Liver (tissue), 9 donors: ENCODE measurements around the gene ZFAND2B. TPM values are rescaled to one million over a fixed set of nuclear protein-coding genes. Genes with fewer than 3 reads are reported as not detected.

Experiments used
- DNase-seq: peaks from one replicate; pipeline ENCODE4 v3.0.0-alpha.2; 2017; ENCODE audit warnings: low spot score
- H3K27ac ChIP-seq, 2 donors: one replicate each; pipeline ENCODE4 v1.7.0; 2013; ENCODE audit warnings: inconsistent platforms in 2 of 2, low read length in 2 of 2, control low read depth in 1 of 2, low read depth in 1 of 2, mild to moderate bottlenecking in 1 of 2
- H3K27me3 ChIP-seq, 4 donors: one replicate each; pipeline versions ENCODE4 v1.6.1 to v1.7.0; 2013; ENCODE audit warnings: low read length in 3 of 4, inconsistent platforms in 1 of 4, mild to moderate bottlenecking in 1 of 4, moderate library complexity in 1 of 4; ENCODE audit not compliant: control insufficient read depth in 4 of 4, insufficient read depth in 4 of 4
- H3K36me3 ChIP-seq, 4 donors: one replicate each; pipeline versions ENCODE4 v1.6.1 to v1.7.0; 2013; ENCODE audit warnings: low read length in 3 of 4, mild to moderate bottlenecking in 3 of 4, low read depth in 1 of 4, moderate library complexity in 1 of 4; ENCODE audit not compliant: control insufficient read depth in 4 of 4, insufficient read depth in 3 of 4
- H3K4me1 ChIP-seq, 4 donors: one replicate each; pipeline versions ENCODE4 v1.6.1 to v1.7.0; 2013; ENCODE audit warnings: low read length in 3 of 4, mild to moderate bottlenecking in 3 of 4, moderate library complexity in 1 of 4; ENCODE audit not compliant: control insufficient read depth in 4 of 4, insufficient read depth in 4 of 4
- H3K4me3 ChIP-seq, 3 donors: one replicate each; pipeline versions ENCODE4 v1.6.1 to v1.7.0; 2013; ENCODE audit warnings: low read length in 3 of 3, control low read depth in 1 of 3, low read depth in 1 of 3, mild to moderate bottlenecking in 1 of 3
- H3K9ac ChIP-seq, 2 donors: one replicate each; pipeline ENCODE4 v1.7.0; 2013; ENCODE audit warnings: low read length in 2 of 2, mild to moderate bottlenecking in 2 of 2, moderate library complexity in 2 of 2, control low read depth in 1 of 2, low read depth in 1 of 2
- H3K9me3 ChIP-seq, 4 donors: one replicate each; pipeline versions ENCODE4 v1.6.1 to v1.7.0; 2013; ENCODE audit warnings: low read length in 3 of 4; ENCODE audit not compliant: control insufficient read depth in 4 of 4
- ATF3 ChIP-seq: IDR thresholded peaks from 2 replicates; pipeline ENCODE4 v1.6.1; 2016; ENCODE audit warnings: antibody characterized with exemption
- CTCF ChIP-seq: fragments of 150-350 bp; IDR thresholded peaks from 2 replicates; pipeline ENCODE4 v1.5.1; 2017; ENCODE audit warnings: improper control_type of control experiment, low read depth, low read length; ENCODE audit not compliant: missing input control
- EGR1 ChIP-seq, 2 donors: IDR thresholded peaks; 2 replicates each; pipeline ENCODE4 v1.6.1; 2016 to 2018; ENCODE audit warnings: antibody characterized with exemption in 2 of 2, low read depth in 2 of 2
- FOXA1 ChIP-seq: IDR thresholded peaks from 2 replicates; pipeline ENCODE4 v1.6.1; 2016; ENCODE audit warnings: antibody characterized with exemption
- GABPA ChIP-seq, 2 donors: IDR thresholded peaks in 1 of 2; conservative IDR thresholded peaks in 1 of 2; 2 replicates each; pipeline ENCODE4 v1.6.1; 2016; ENCODE audit warnings: antibody characterized with exemption in 2 of 2, mild to moderate bottlenecking in 1 of 2, moderate library complexity in 1 of 2
- HNF4A ChIP-seq, 2 donors: conservative IDR thresholded peaks; 2 replicates each; pipeline ENCODE4 v1.6.1; 2016; ENCODE audit warnings: antibody characterized with exemption in 2 of 2, mild to moderate bottlenecking in 2 of 2
- HNF4G ChIP-seq: IDR thresholded peaks from 2 replicates; pipeline ENCODE4 v1.6.1; 2016; ENCODE audit warnings: antibody characterized with exemption
- JUND ChIP-seq, 2 donors: IDR thresholded peaks; 2 replicates each; pipeline ENCODE4 v1.6.1; 2016; ENCODE audit warnings: antibody characterized with exemption in 2 of 2
- MAX ChIP-seq: IDR thresholded peaks from 2 replicates; pipeline ENCODE4 v1.6.1; 2016; ENCODE audit warnings: antibody characterized with exemption
- NR2F2 ChIP-seq: IDR thresholded peaks from 2 replicates; pipeline ENCODE4 v1.6.1; 2016; ENCODE audit warnings: antibody characterized with exemption
- RAD21 ChIP-seq, 2 donors: IDR thresholded peaks; 2 replicates each; pipeline ENCODE4 v1.6.1; 2016; ENCODE audit warnings: antibody characterized with exemption in 2 of 2, mild to moderate bottlenecking in 2 of 2
- RXRA ChIP-seq, 2 donors: IDR thresholded peaks; 2 replicates each; pipeline ENCODE4 v1.6.1; 2017 to 2018; ENCODE audit warnings: antibody characterized with exemption in 2 of 2, mild to moderate bottlenecking in 1 of 2
- SP1 ChIP-seq: IDR thresholded peaks from 2 replicates; pipeline ENCODE4 v1.6.1; 2018; ENCODE audit warnings: antibody characterized with exemption, mild to moderate bottlenecking
- TAF1 ChIP-seq: conservative IDR thresholded peaks from 2 replicates; pipeline ENCODE4 v1.6.1; 2016; ENCODE audit warnings: antibody characterized with exemption, mild to moderate bottlenecking
- YY1 ChIP-seq: IDR thresholded peaks from 2 replicates; pipeline ENCODE4 v1.6.1; 2016; ENCODE audit warnings: antibody characterized with exemption, mild to moderate bottlenecking
- ZBTB33 ChIP-seq: IDR thresholded peaks from 2 replicates; pipeline ENCODE4 v1.6.1; 2016; ENCODE audit warnings: antibody characterized with exemption
- WGBS: extraction: QIAGEN DNeasy Blood & Tissue Kit; methylation state at CpG from one replicate; pipeline ENCODE4 v1.1.7; 2013; 5-methylcytosine and 5-hydroxymethylcytosine counted together
- polyA plus RNA-seq, 2 donors: library from polyadenylated mRNA; stranded (reverse) in 1 of 2; unstranded in 1 of 2; fragments of 200-250 nt in 1 of 2; fragments of >200 nt in 1 of 2; fragmentation: Nextera tagmentation in 1 of 2; extraction: Ambion mirVana in 1 of 2; gene quantifications; one replicate each; pipeline versions ENCODE4 v1.2.1 to v1.2.3, GENCODE V29; 2013 to 2015
- total RNA-seq, 2 donors: library from RNA; depleted of rRNA; stranded (reverse); fragments of >200 nt; gene quantifications; one replicate each; pipeline ENCODE4 v1.2.3, GENCODE V29; 2014
- donor health status: healthy.
- donor health status: healthy.
- donor health status: healthy.
- donor health status: healthy.
- donor health status: healthy.

Gene ZFAND2B
- total and polyA plus RNA-seq, 4 donors = 19.6 to 53.8 (median 25.8) TPM

- peak; percentile 76 for DNase-seq
- peak overlapping the region; percentile 63 to 77 (median 68) for H3K4me3 ChIP-seq
- peak overlapping the region; percentile 94 to 100 for H3K27ac ChIP-seq
- peaks cover 9 to 48% (median 42%) of the 10 kb centered on the region in 4 donors for H3K36me3 ChIP-seq
- H3K4me1 ChIP-seq = peaks cover 0 to 25% (median 22%) of the 10 kb centered on the region in 4 donors
- H3K9me3 ChIP-seq = no peaks in the 10 kb centered on the region
- peak overlapping the region; percentile 10 to 50 for H3K9ac ChIP-seq
- no peaks in the 10 kb centered on the region for H3K27me3 ChIP-seq
- 5% methylated on average over 45 of the region's 45 CpGs for WGBS
- TF ChIP-seq RXRA (IDR thresholded peaks at IDR 0.05) (no peak), TAF1 (no peak), HNF4A (conservative IDR thresholded peaks at IDR 0.05) (no peak), SP1 (no peak), ATF3 (no peak), EGR1 (IDR thresholded peaks at IDR 0.05; ENCODE audit: low read depth in 2 of 2) (no peak), JUND (IDR thresholded peaks at IDR 0.05) (no peak), NR2F2 (no peak), RAD21 (IDR thresholded peaks at IDR 0.05) (no peak)
These were observed 28.0 kb upstream of the ZFAND2B start for GRCh38 chr2:219178377-219179175.

- Histone ChIP-seq H3K4me3 (no peak overlapping the region), H3K27ac (no peak overlapping the region)
These were observed 26.7 kb upstream of the ZFAND2B start for GRCh38 chr2:219179601-219180465.

More at GRCh38 chr2:219179601-219180465, 26.7 kb upstream of the ZFAND2B start:
- peaks cover 14 to 42% (median 39%) of the 10 kb centered on the region in 4 donors for H3K36me3 ChIP-seq
- TF ChIP-seq RAD21 (IDR thresholded peaks at IDR 0.05) (no peak), JUND (IDR thresholded peaks at IDR 0.05) (no peak), HNF4G (no peak), CTCF (no peak), ATF3 (no peak), HNF4A (conservative IDR thresholded peaks at IDR 0.05) (no peak), TAF1 (no peak), SP1 (no peak), RXRA (IDR thresholded peaks at IDR 0.05) (no peak), GABPA (IDR thresholded peaks at IDR 0.05 in 1 of 2, conservative IDR thresholded peaks at IDR 0.05 in 1 of 2) (no peak), YY1 (no peak), NR2F2 (no peak), EGR1 (IDR thresholded peaks at IDR 0.05; ENCODE audit: low read depth in 2 of 2) (no peak), ZBTB33 (no peak), MAX (no peak), FOXA1 (no peak)
- no peak overlapping the region for H3K9ac ChIP-seq
- H3K4me1 ChIP-seq = peaks cover 0 to 25% (median 22%) of the 10 kb centered on the region in 4 donors
- H3K9me3 ChIP-seq = no peaks in the 10 kb centered on the region
- DNase-seq = peak; percentile 27
- no peaks in the 10 kb centered on the region for H3K27me3 ChIP-seq
- WGBS = 98% methylated on average over 9 of the region's 9 CpGs
